ENCODE results near the gene ANKRD60. TPM values are rescaled to one million over a fixed set of nuclear protein-coding genes. Genes with fewer than 3 reads are reported as not detected.

ANKRD60 gene
- total and polyA plus RNA-seq, 2 of the 4 experiments (the other 2 are of a cell fraction): not detected

DNA sequence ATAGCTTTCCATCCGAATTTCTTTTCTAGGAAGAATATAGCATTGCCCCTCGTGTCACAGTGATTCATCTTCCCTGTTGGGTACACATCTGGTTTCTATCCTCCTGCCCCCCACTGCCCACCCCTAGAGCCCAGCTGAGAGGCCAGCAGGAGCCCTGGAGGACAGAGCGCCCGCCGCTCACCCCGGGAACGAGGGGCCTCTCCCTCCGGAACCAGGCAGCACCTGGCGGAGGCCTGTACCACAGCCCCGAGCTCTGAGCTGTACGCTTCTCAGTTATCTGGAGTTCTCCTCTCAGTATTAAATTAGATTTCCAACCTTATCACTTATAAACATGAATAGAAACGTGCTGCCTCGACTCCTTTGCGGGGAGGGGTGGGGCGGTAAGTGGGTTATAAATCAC is 6.0 kb downstream of the ANKRD60 start:
- no peak overlapping the region for H3K56ac ChIP-seq (ENCODE audit: extremely low read depth, insufficient read depth, low read length)
- no peak overlapping the region for H2BK20ac ChIP-seq (ENCODE audit: low read depth, low read length)
- no peak for TF ChIP-seq BHLHE40 (IDR thresholded peaks at IDR 0.05; ENCODE audit: low read depth, low read length)
- TF ChIP-seq POLR2A (IDR thresholded peaks at IDR 0.05; ENCODE audit: low read depth, low read length): no peak
- no peak for TF ChIP-seq RAD21 (IDR thresholded peaks at IDR 0.05; ENCODE audit: low read length)
- no peak for TF ChIP-seq RFX5 (IDR thresholded peaks at IDR 0.05; ENCODE audit: low read depth, low read length)
- no peak overlapping the region for H3K4me3 ChIP-seq (ENCODE audit: insufficient read depth, low read depth, low read length)
- no peak overlapping the region for H4K8ac ChIP-seq (ENCODE audit: low read depth in 2 of 2, low read length in 2 of 2)
- ATAC-seq (ENCODE audit: low read depth): no peak
- dilution Hi-C loops (cut with HindIII; ENCODE audit: low sequenced_read_pairs, unreplicated experiment) (no loop called here), in situ Hi-C loops (cut with MboI; ENCODE audit: low sequenced_read_pairs) (loop anchor here (10.0 kb wide), 1 partner anchor 632 kb away; the partner anchor contains the start of genes GNAS and GNAS-AS1), intact Hi-C loops (cut with micrococcal nuclease) (no loop called here)
- H2BK5ac ChIP-seq (ENCODE audit: low read depth, low read length, poor library complexity, severe bottlenecking): no peak overlapping the region
- H3K4ac ChIP-seq (ENCODE audit: low read depth, low read length): no peak overlapping the region
- no peak overlapping the region for H2AFZ ChIP-seq (replicated peaks; ENCODE audit: low read length, poor library complexity)
- no TSS peak for BruUV-seq (replicated peaks)
- H3K14ac ChIP-seq (replicated peaks; ENCODE audit: low read depth, low read length): no peak overlapping the region
- H2AK9ac ChIP-seq (replicated peaks; ENCODE audit: low read depth, low read length, poor library complexity): no peak overlapping the region
- ChIA-PET POLR2A (ENCODE audit: unreplicated experiment) (no interaction called here), CTCF (no interaction called here)
- no peak overlapping the region for H3K4me2 ChIP-seq (ENCODE audit: low read depth, low read length)
- no peak overlapping the region; the same call in 1 of the 2 replicates for H2AK5ac ChIP-seq (ENCODE audit: low read depth, low read length)
- no peak overlapping the region for H2BK15ac ChIP-seq (ENCODE audit: low read depth, low read length)
- H3K23ac ChIP-seq (ENCODE audit: low read depth, low read length): no peak overlapping the region
- no peaks in the 10 kb centered on the region for H3K9me1 ChIP-seq (ENCODE audit: insufficient read depth, low read length)
- no peaks in the 10 kb centered on the region for H3K36me3 ChIP-seq (ENCODE audit: control insufficient read depth, insufficient read depth, low read length)
- no peak overlapping the region for H3K18ac ChIP-seq (ENCODE audit: low read depth, low read length)
- peaks cover 6% of the 10 kb centered on the region for H3K9me3 ChIP-seq (ENCODE audit: control insufficient read depth, insufficient read depth, low read length)
- WGBS, 2 experiments (ENCODE audit: extremely low coverage in 2 of 2, insufficient read length in 1 of 2): 80% methylated on average over 4 of the region's 15 CpGs; no CpG with 5 or more reads in 1 of the 2 experiments
- H3K27me3 ChIP-seq (ENCODE audit: control insufficient read depth, insufficient read depth, low read length): peaks cover 45% of the 10 kb centered on the region
- no peaks in the 10 kb centered on the region for H3K79me1 ChIP-seq (ENCODE audit: low read depth in 1 of 2, low read length in 2 of 2)
- H3K4me1 ChIP-seq (ENCODE audit: control insufficient read depth, insufficient read depth, low read length): no peaks in the 10 kb centered on the region
- no peak overlapping the region for H2BK120ac ChIP-seq (ENCODE audit: low read depth, low read length)
- H3K9ac ChIP-seq (ENCODE audit: low read depth, low read length): no peak overlapping the region
- no peaks in the 10 kb centered on the region for H4K20me1 ChIP-seq (ENCODE audit: insufficient read depth, low read length)
- DNase-seq: no peak
- no peak overlapping the region for H4K5ac ChIP-seq (ENCODE audit: low read depth, low read length)
- no peak overlapping the region for H4K91ac ChIP-seq (ENCODE audit: insufficient read depth, low read depth, low read length)
- no peak overlapping the region for H3K27ac ChIP-seq (ENCODE audit: insufficient read depth, low read length)

All from IMR-90 (cell line).